Type B pancreatic cell (in vitro differentiated cells): Measurements from ENCODE around the gene DNAL4. TPM values are rescaled to one million over a fixed set of nuclear protein-coding genes. Genes with fewer than 3 reads are reported as not detected.

Source experiments
- DNase-seq: peaks from one replicate; pipeline ENCODE4 v3.0.0; 2021; ENCODE audit warnings: mixed read lengths; ENCODE audit not compliant: unreplicated experiment; ENCODE audit errors: extremely low spot score
- H3K27ac Mint-ChIP-seq: 2 replicates; pipeline ENCODE4 v1.8.0; 2021; ENCODE audit warnings: mild to moderate bottlenecking, mixed read lengths
- H3K27me3 Mint-ChIP-seq: 2 replicates; pipeline ENCODE4 v1.8.0; 2021; ENCODE audit warnings: mixed read lengths
- H3K36me3 Mint-ChIP-seq: 2 replicates; pipeline ENCODE4 v1.8.0; 2021; ENCODE audit warnings: mixed read lengths
- H3K4me1 Mint-ChIP-seq: one replicate; pipeline ENCODE4 v1.8.0; 2021; ENCODE audit warnings: mixed read lengths; ENCODE audit not compliant: unreplicated experiment
- H3K4me3 Mint-ChIP-seq: 2 replicates; pipeline ENCODE4 v1.8.0; 2021; ENCODE audit warnings: mild to moderate bottlenecking, mixed read lengths
- H3K9me3 Mint-ChIP-seq: 2 replicates; pipeline ENCODE4 v1.8.0; 2021; ENCODE audit warnings: mixed read lengths
- total RNA-seq: library from RNA; stranded (reverse); gene quantifications from 2 replicates; pipeline ENCODE4 v1.2.1, GENCODE V29; 2021; ENCODE audit warnings: low replicate concordance
- TF ChIP-seq, protein P1 (sequence below): fragments of 200-600 bp; sonication (generic); conservative IDR thresholded peaks from 2 replicates; pipeline ENCODE4 v1.5.0; 2021; ENCODE audit warnings: antibody characterized with exemption, mild to moderate bottlenecking

DNAL4 gene
- total RNA-seq, 1 donor from 2014 or later = 23.9 TPM

DNA sequence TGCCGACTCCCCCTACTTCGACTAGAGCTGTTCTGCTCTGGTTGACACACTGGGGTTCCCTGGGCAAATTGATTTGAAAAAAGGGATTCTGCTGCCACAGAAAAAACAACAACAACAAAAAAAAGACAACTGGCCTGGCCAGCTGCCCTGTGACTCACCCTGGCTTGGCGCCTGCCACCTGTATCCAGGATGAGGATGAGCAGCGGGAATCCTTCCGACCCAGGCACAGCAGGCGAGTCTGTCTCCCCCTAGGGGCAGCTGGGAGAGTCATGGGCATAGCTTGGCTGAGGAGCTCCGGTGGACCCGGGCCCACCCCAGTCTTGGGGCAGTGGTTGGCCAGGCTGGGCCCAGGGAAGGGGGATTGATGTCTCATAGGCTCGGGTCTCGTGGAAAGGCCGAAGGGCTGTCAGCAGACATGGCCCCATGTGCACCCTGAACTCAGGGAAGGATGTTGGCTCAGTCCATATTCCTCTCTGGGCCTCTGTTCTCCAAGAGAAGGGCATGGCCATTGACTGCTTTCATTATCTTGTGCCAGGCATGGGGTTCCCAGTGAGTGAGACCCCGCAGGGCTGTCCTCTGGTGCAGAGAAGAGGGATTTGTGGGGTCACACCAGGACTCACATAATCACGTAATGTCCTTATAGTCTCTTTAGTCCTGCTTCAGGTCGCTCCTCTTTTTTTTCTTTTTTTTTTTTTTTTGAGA is 27.7 kb downstream of the DNAL4 start:
- Mint-ChIP-seq H3K9me3 (no peaks in the 10 kb centered on the region), H3K4me3 (no peak overlapping the region), H3K4me1 (peaks cover 11% of the 10 kb centered on the region), H3K27me3 (no peaks in the 10 kb centered on the region), H3K36me3 (no peaks in the 10 kb centered on the region), H3K27ac (no peak overlapping the region)
- DNase-seq = no peak
- TF ChIP-seq, protein P1, sequence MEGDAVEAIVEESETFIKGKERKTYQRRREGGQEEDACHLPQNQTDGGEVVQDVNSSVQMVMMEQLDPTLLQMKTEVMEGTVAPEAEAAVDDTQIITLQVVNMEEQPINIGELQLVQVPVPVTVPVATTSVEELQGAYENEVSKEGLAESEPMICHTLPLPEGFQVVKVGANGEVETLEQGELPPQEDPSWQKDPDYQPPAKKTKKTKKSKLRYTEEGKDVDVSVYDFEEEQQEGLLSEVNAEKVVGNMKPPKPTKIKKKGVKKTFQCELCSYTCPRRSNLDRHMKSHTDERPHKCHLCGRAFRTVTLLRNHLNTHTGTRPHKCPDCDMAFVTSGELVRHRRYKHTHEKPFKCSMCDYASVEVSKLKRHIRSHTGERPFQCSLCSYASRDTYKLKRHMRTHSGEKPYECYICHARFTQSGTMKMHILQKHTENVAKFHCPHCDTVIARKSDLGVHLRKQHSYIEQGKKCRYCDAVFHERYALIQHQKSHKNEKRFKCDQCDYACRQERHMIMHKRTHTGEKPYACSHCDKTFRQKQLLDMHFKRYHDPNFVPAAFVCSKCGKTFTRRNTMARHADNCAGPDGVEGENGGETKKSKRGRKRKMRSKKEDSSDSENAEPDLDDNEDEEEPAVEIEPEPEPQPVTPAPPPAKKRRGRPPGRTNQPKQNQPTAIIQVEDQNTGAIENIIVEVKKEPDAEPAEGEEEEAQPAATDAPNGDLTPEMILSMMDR = peak; percentile 77

GRCh38 chr22:38762551-38762983 is 31.4 kb downstream of the DNAL4 start:
- DNase-seq = no peak
- TF ChIP-seq, protein P1 = no peak
- no peaks in the 10 kb centered on the region for H3K36me3 Mint-ChIP-seq
- no peaks in the 10 kb centered on the region for H3K9me3 Mint-ChIP-seq
- H3K4me3 Mint-ChIP-seq = no peak overlapping the region
- H3K27ac Mint-ChIP-seq = no peak overlapping the region
- no peaks in the 10 kb centered on the region for H3K27me3 Mint-ChIP-seq
- H3K4me1 Mint-ChIP-seq = peaks cover 13% of the 10 kb centered on the region

DNA sequence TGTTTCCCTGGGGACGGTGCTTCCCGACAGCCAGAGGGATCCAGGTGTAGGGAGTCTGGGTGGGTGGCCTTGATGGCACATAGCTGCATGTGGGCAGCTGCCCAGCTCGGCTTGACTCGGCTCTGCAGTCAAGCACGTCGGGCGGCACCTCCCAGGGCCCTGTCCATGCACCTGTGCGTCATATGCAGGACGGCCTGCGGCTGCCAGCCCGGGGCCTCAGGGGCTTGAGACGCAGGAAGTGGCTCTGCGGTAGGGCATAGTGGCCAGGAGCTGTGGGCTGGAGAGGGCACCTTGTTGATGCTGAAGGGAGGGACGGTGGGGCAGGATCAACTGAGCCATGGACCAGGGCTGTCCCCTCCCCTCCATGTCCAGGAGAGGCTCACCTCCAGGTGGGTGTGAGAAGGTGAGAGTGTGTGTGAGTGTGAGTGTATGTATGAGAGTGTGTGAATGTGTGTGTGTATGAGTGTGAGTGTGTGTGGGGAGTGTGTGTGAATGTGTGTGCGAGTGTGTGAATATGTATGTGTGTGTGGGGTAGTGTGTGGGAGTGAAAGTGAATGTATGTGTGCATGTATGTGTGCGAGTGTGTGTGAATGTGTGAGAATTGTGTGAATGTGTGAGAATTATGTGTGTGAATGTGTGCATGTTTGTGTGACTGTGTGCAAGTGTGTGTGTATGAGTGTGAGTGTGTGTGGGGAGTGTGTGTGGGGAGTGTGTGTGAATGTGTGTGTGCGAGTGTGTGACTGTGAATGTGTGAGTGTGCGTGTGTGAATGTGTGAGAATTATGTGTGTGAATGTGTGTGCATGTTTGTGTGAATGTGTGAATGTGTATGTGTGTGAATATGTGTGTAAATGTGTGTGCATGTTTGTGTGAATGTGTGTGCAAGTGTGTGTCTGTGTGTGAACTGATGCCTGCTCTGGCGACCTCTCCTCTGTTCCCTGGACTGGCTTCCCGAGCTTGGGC is 32.5 kb downstream of the DNAL4 start:
- H3K4me1 Mint-ChIP-seq = peaks cover 20% of the 10 kb centered on the region
- no peak overlapping the region for H3K4me3 Mint-ChIP-seq
- no peak for DNase-seq
- TF ChIP-seq, protein P1 = no peak
- H3K36me3 Mint-ChIP-seq = no peaks in the 10 kb centered on the region
- no peaks in the 10 kb centered on the region for H3K27me3 Mint-ChIP-seq
- H3K9me3 Mint-ChIP-seq = no peaks in the 10 kb centered on the region
- no peak overlapping the region for H3K27ac Mint-ChIP-seq

GRCh38 chr22:38760477-38761201 is 33.3 kb downstream of the DNAL4 start:
- Mint-ChIP-seq H3K27ac (no peak overlapping the region), H3K4me1 (peaks cover 21% of the 10 kb centered on the region), H3K27me3 (no peaks in the 10 kb centered on the region), H3K9me3 (no peaks in the 10 kb centered on the region), H3K4me3 (no peak overlapping the region), H3K36me3 (no peaks in the 10 kb centered on the region)
- no peak for DNase-seq
- TF ChIP-seq, protein P1 = no peak

GRCh38 chr22:38759005-38759404 is 34.9 kb downstream of the DNAL4 start:
- Mint-ChIP-seq H3K27ac (no peak overlapping the region), H3K4me3 (no peak overlapping the region), H3K4me1 (peaks cover 29% of the 10 kb centered on the region), H3K36me3 (no peaks in the 10 kb centered on the region), H3K27me3 (no peaks in the 10 kb centered on the region), H3K9me3 (no peaks in the 10 kb centered on the region)
- TF ChIP-seq, protein P1 = no peak
- no peak for DNase-seq
